Astrocyte of the spinal cord (primary cell): Measurements from ENCODE around the gene NTRK2.

ENCODE experiments used
- DNase-seq: peaks from one replicate; pipeline ENCODE4 v3.0.0; 2011; ENCODE audit warnings: low read depth, low spot score
- H3K4me3 ChIP-seq: 2 replicates; pipeline ENCODE4 v1.5.1; 2011; ENCODE audit warnings: low read depth, mild to moderate bottlenecking, low read length, moderate library complexity
- in situ Hi-C: cut with HindIII; loops from 2 replicates; pipeline ENCODE4 v1.10.0; 2017; ENCODE audit warnings: low sequenced_read_pairs
- TF ChIP-seq, protein P1 (sequence below): IDR thresholded peaks from 2 replicates; pipeline ENCODE4 v1.5.1; 2012; ENCODE audit warnings: low read depth, mild to moderate bottlenecking, low read length, inconsistent platforms

Gene NTRK2

GRCh38 chr9:84703793-84704192 lies 34.3 kb downstream of the NTRK2 start:
- H3K4me3 ChIP-seq: no peak overlapping the region
- TF ChIP-seq, protein P1, sequence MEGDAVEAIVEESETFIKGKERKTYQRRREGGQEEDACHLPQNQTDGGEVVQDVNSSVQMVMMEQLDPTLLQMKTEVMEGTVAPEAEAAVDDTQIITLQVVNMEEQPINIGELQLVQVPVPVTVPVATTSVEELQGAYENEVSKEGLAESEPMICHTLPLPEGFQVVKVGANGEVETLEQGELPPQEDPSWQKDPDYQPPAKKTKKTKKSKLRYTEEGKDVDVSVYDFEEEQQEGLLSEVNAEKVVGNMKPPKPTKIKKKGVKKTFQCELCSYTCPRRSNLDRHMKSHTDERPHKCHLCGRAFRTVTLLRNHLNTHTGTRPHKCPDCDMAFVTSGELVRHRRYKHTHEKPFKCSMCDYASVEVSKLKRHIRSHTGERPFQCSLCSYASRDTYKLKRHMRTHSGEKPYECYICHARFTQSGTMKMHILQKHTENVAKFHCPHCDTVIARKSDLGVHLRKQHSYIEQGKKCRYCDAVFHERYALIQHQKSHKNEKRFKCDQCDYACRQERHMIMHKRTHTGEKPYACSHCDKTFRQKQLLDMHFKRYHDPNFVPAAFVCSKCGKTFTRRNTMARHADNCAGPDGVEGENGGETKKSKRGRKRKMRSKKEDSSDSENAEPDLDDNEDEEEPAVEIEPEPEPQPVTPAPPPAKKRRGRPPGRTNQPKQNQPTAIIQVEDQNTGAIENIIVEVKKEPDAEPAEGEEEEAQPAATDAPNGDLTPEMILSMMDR: no peak
- DNase-seq: peak; percentile 31
- in situ Hi-C loops: no loop called here

DNA sequence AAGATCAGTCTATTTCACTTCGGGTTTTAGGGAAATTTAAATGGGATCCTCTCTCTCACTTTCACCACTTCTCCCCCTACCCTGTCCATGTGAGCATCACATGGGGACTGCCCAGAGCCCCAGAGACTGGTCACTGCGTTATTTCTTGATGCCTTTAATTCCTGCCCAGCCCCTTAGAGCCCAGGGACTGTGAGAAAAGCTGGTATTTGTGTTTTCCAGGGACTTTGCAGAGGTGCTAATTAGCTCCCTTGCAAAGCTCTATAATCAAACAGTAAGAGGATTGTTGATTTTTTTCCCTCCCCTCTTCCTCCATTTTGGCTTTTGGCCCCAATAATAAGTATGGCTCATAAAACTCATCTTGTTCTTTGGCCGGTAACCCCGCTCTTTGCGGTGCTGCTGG lies 35.6 kb downstream of the NTRK2 start:
- no peak overlapping the region for H3K4me3 ChIP-seq
- DNase-seq: no peak
- in situ Hi-C loops: no loop called here
- TF ChIP-seq, protein P1: no peak

- TF ChIP-seq, protein P1: no peak
- in situ Hi-C loops: no loop called here
- no peak overlapping the region for H3K4me3 ChIP-seq
- DNase-seq: no peak
These were observed 38.9 kb downstream of the NTRK2 start for GRCh38 chr9:84708400-84708799.

GRCh38 chr9:84709056-84709455 lies 39.5 kb downstream of the NTRK2 start:
- DNase-seq: no peak
- no peak overlapping the region for H3K4me3 ChIP-seq
- TF ChIP-seq, protein P1: no peak
- in situ Hi-C loops: no loop called here

GRCh38 chr9:84710701-84711397 lies 41.3 kb downstream of the NTRK2 start:
- H3K4me3 ChIP-seq: no peak overlapping the region
- in situ Hi-C loops: no loop called here
- DNase-seq: peak; percentile 12
- TF ChIP-seq, protein P1: no peak

GRCh38 chr9:84711398-84711777 lies 41.9 kb downstream of the NTRK2 start:
- in situ Hi-C loops: no loop called here
- TF ChIP-seq, protein P1: no peak
- DNase-seq: no peak
- no peak overlapping the region for H3K4me3 ChIP-seq

- in situ Hi-C loops: no loop called here
- TF ChIP-seq, protein P1: no peak
- H3K4me3 ChIP-seq: no peak overlapping the region
- peak; percentile 81 for DNase-seq
These were observed 42.4 kb downstream of the NTRK2 start for GRCh38 chr9:84711936-84712335.
